Aorta (tissue), 5 donors: ENCODE results near the gene EMD. TPM values are rescaled to one million over a fixed set of nuclear protein-coding genes. Genes with fewer than 3 reads are reported as not detected.
A peak's percentile ranks its signal among the peaks of the same experiment; 100 is the strongest.
"Not testable (repeated sequence)": the region's sequence is repeated elsewhere in the genome, so short reads cannot be mapped to it uniquely, and the experiment has no call there.

ENCODE experiments used
- ATAC-seq: fragments of 200-7000 bp; cut with Tn5 transposase; one replicate; pipeline ENCODE4 v1.9.1; 2022; ENCODE audit warnings: moderate library complexity; ENCODE audit not compliant: low FRiP score
- DNase-seq, 2 donors: peaks; one replicate each; pipeline ENCODE4 v3.0.0-alpha.2; 2020
- H3K27ac ChIP-seq, 2 donors: one replicate each; pipeline ENCODE4 v1.5.1; 2013; ENCODE audit warnings: low read length in 2 of 2, mild to moderate bottlenecking in 2 of 2, moderate library complexity in 2 of 2, control low read depth in 1 of 2, inconsistent platforms in 1 of 2, low read depth in 1 of 2
- H3K27me3 ChIP-seq, 2 donors: one replicate each; pipeline ENCODE4 v1.6.1; 2013; ENCODE audit warnings: control low read depth in 1 of 2, low read length in 1 of 2, mild to moderate bottlenecking in 1 of 2, moderate library complexity in 1 of 2; ENCODE audit not compliant: insufficient read depth in 2 of 2, control insufficient read depth in 1 of 2
- H3K36me3 ChIP-seq, 2 donors: one replicate each; pipeline ENCODE4 v1.6.1; 2013; ENCODE audit warnings: control low read depth in 1 of 2, low read length in 1 of 2, mild to moderate bottlenecking in 1 of 2; ENCODE audit not compliant: insufficient read depth in 2 of 2, control insufficient read depth in 1 of 2
- H3K4me1 ChIP-seq, 2 donors: one replicate each; pipeline ENCODE4 v1.6.1; 2013; ENCODE audit warnings: low read length in 2 of 2, control low read depth in 1 of 2, mild to moderate bottlenecking in 1 of 2, moderate library complexity in 1 of 2; ENCODE audit not compliant: insufficient read depth in 2 of 2, control insufficient read depth in 1 of 2
- H3K4me3 ChIP-seq, 2 donors: one replicate each; pipeline ENCODE4 v1.5.1; 2013; ENCODE audit warnings: low read length in 2 of 2, control low read depth in 1 of 2, mild to moderate bottlenecking in 1 of 2
- H3K9me3 ChIP-seq: one replicate; pipeline ENCODE4 v1.6.1; 2013; ENCODE audit warnings: mild to moderate bottlenecking, low read length; ENCODE audit not compliant: control insufficient read depth
- whole genome bisulfite sequencing, 2 donors: extraction: QIAGEN DNeasy Blood & Tissue Kit; methylation state at CpG; one replicate each; pipeline ENCODE4 v1.1.7; 2013; 5-methylcytosine and 5-hydroxymethylcytosine counted together
- intact Hi-C, 2 donors: fragments of 100-400 bp; cut with DNase I; formaldehyde crosslinking; loops; one replicate each; pipeline versions ENCODE4 v1.14.2 to v1.15.0; 2022
- long read RNA-seq, 2 donors: library from polyadenylated mRNA; unstranded; transcript quantifications; one replicate each; pipeline ENCODE4 v2.0.0, GENCODE V29; 2020 to 2021
- polyA plus RNA-seq, 2 donors: library from polyadenylated mRNA; stranded (reverse); fragments of 200-250 nt; gene quantifications; one replicate each; pipeline ENCODE4 v1.2.3, GENCODE V29; 2013
- total RNA-seq, 2 donors: library from RNA; stranded (reverse); fragmentation: NEBNext Ultra II Directional; extraction: Animal tissue kit (Norgen Biotek cat#: 25700); gene quantifications; one replicate each; pipeline ENCODE4 v1.2.1, GENCODE V29; 2021
- donor health status: healthy with polysubstance abuse.
- donor health status: Bipolar disorder and iron deficiency.
- donor health status: DM: no; HTN: no; CAD: no.
- donor health status: DM: no; HTN: no; CAD: no.
- donor health status: DM: yes; HTN: yes; CAD: no.

EMD gene
- 10 to 100 TPM; 49.9 to 73.1 TPM for total RNA-seq
- polyA plus RNA-seq = 100 to 1,000 TPM in 1 of 2 donors, 10 to 100 TPM in 1; 97.7 to 157 TPM
- long read RNA-seq, donor 1, transcript EMD-202 (6 exons, 1,379 nt) = major isoform, 66 of 78 reads
- long read RNA-seq, donor 1, partial matches to known transcripts = 1 of 78 reads
- long read RNA-seq, donor 1, other reads (novel, unspliced or antisense) = 9 of 78 reads
- long read RNA-seq, donor 2, transcript EMD-202 (6 exons, 1,379 nt) = major isoform, 15 of 21 reads
- long read RNA-seq, donor 2, partial matches to known transcripts = 0 of 21 reads
- long read RNA-seq, donor 2, other reads (novel, unspliced or antisense) = 1 of 21 reads

GRCh38 chrX:154378799-154379568 is at the start of gene EMD:
EMD (plus strand) TSS chrX:154379295; CDS start chrX:154379485, 190 bp downstream.
- Histone ChIP-seq H3K9me3 (no peaks in the 10 kb centered on the region), H3K4me3 (peak within 1 kb of the TSS; percentile 55 to 90), H3K27me3 (no peaks in the 10 kb centered on the region), H3K36me3 (no peaks in the 10 kb centered on the region), H3K4me1 (no peaks in the 10 kb centered on the region), H3K27ac (peak within 1 kb of the TSS; percentile 61 to 92)
- ATAC-seq (peak; percentile 92), DNase-seq (peak; percentile 98 to 99)
- 0 to 40% methylated on average over 88 to 103 of the region's 103 CpGs for WGBS, 2 donors
- intact Hi-C loops = no loop called here

GRCh38 chrX:154332561-154332960 is 46.5 kb upstream of the EMD start:
- Histone ChIP-seq H3K4me3 (no peak overlapping the region), H3K9me3 (no peaks in the 10 kb centered on the region), H3K36me3 (no peaks in the 10 kb centered on the region), H3K27ac (no peak overlapping the region), H3K4me1 (no peaks in the 10 kb centered on the region), H3K27me3 (no peaks in the 10 kb centered on the region)
- intact Hi-C loops = no loop called here
- 92 to 95% methylated on average over 29 of the region's 29 CpGs for WGBS, 2 donors
- ATAC-seq = no peak
- no peak for DNase-seq

GRCh38 chrX:154333116-154333515 is 46.0 kb upstream of the EMD start:
- H3K4me3 ChIP-seq = no peak overlapping the region
- DNase-seq (no peak), ATAC-seq (no peak)
- H3K4me1 ChIP-seq = no peaks in the 10 kb centered on the region
- 87 to 95% methylated on average over 9 of the region's 9 CpGs for WGBS, 2 donors
- H3K36me3 ChIP-seq = no peaks in the 10 kb centered on the region
- H3K9me3 ChIP-seq = no peaks in the 10 kb centered on the region
- H3K27me3 ChIP-seq = no peaks in the 10 kb centered on the region
- H3K27ac ChIP-seq = no peak overlapping the region
- intact Hi-C loops = no loop called here

- no peaks in the 10 kb centered on the region for H3K36me3 ChIP-seq
- ATAC-seq (no peak), DNase-seq (no peak)
- WGBS, 2 donors = 79 to 87% methylated on average over 6 of the region's 6 CpGs
- no peaks in the 10 kb centered on the region for H3K27me3 ChIP-seq
- no peaks in the 10 kb centered on the region for H3K4me1 ChIP-seq
- H3K4me3 ChIP-seq = no peak overlapping the region
- no peaks in the 10 kb centered on the region for H3K9me3 ChIP-seq
- intact Hi-C loops = no loop called here
- H3K27ac ChIP-seq = no peak overlapping the region
These were observed 45.2 kb upstream of the EMD start for GRCh38 chrX:154333837-154334271.

- Histone ChIP-seq H3K27me3 (no peaks in the 10 kb centered on the region), H3K4me3 (no peak overlapping the region), H3K9me3 (no peaks in the 10 kb centered on the region), H3K27ac (no peak overlapping the region), H3K36me3 (no peaks in the 10 kb centered on the region), H3K4me1 (no peaks in the 10 kb centered on the region)
- DNase-seq = no peak
- ATAC-seq = no peak
- 79 to 80% methylated on average over 10 of the region's 10 CpGs for WGBS, 2 donors
- intact Hi-C loops = no loop called here
These were observed 44.6 kb upstream of the EMD start for GRCh38 chrX:154334496-154334895.

- H3K36me3 ChIP-seq, H3K27me3 ChIP-seq, intact Hi-C loops, H3K27ac ChIP-seq, H3K9me3 ChIP-seq, H3K4me1 ChIP-seq, H3K4me3 ChIP-seq: not testable (repeated sequence)
- DNase-seq (peak; percentile 49 to 52), ATAC-seq (peak; percentile 90)
- 1% methylated on average over 23 of the region's 115 CpGs; no CpG with 5 or more reads in 1 of the 2 donors for WGBS, 2 donors
These were observed 37.4 kb upstream of the EMD start for GRCh38 chrX:154341399-154342298.

- H3K4me3 ChIP-seq, H3K4me1 ChIP-seq, DNase-seq, H3K36me3 ChIP-seq, H3K27ac ChIP-seq, intact Hi-C loops, ATAC-seq, H3K27me3 ChIP-seq, H3K9me3 ChIP-seq: not testable (repeated sequence)
- WGBS, 2 donors = no CpG with 5 or more reads among the region's 16 CpGs
These were observed 36.0 kb upstream of the EMD start for GRCh38 chrX:154343063-154343462.

GRCh38 chrX:154343620-154344019 is 35.5 kb upstream of the EMD start:
- WGBS, 2 donors = no CpG with 5 or more reads among the region's 20 CpGs
- H3K4me1 ChIP-seq, DNase-seq, H3K9me3 ChIP-seq, H3K27ac ChIP-seq, intact Hi-C loops, H3K27me3 ChIP-seq, H3K4me3 ChIP-seq, H3K36me3 ChIP-seq: not testable (repeated sequence)
- peak; percentile 53 for ATAC-seq
